Measurements from ENCODE around the gene ADAMTS6.

DNA sequence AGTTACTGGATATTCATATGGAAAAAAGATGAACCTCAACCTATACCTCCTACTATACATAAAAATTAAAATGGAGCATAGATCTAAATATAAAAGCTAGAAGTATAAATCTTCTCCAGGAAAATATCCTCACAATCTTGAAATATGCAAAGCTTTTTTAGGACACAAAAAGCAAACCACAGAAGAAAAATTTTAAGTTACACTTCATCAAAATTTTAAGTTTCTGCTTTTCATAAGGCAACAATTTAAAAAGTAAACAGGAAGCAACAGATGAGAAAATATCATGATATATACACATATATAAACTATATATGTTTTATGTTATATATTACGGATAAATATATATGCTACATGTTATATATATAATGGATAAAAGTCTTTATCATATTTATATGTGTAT, 157.5 kb downstream of the ADAMTS6 start:
- TF ChIP-seq, protein P1, sequence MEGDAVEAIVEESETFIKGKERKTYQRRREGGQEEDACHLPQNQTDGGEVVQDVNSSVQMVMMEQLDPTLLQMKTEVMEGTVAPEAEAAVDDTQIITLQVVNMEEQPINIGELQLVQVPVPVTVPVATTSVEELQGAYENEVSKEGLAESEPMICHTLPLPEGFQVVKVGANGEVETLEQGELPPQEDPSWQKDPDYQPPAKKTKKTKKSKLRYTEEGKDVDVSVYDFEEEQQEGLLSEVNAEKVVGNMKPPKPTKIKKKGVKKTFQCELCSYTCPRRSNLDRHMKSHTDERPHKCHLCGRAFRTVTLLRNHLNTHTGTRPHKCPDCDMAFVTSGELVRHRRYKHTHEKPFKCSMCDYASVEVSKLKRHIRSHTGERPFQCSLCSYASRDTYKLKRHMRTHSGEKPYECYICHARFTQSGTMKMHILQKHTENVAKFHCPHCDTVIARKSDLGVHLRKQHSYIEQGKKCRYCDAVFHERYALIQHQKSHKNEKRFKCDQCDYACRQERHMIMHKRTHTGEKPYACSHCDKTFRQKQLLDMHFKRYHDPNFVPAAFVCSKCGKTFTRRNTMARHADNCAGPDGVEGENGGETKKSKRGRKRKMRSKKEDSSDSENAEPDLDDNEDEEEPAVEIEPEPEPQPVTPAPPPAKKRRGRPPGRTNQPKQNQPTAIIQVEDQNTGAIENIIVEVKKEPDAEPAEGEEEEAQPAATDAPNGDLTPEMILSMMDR (tag by site-specific recombination; IDR thresholded peaks at IDR 0.05), result no peak
- TF ChIP-seq ZBTB17 (tag by site-specific recombination; IDR thresholded peaks at IDR 0.05) (no peak), ZNF416 (tag by site-specific recombination; IDR thresholded peaks at IDR 0.05) (no peak), KLF1 (tag by site-specific recombination; IDR thresholded peaks at IDR 0.05) (no peak), WT1 (tag by site-specific recombination; IDR thresholded peaks at IDR 0.05) (no peak), ZNF548 (tag by site-specific recombination; IDR thresholded peaks at IDR 0.05) (no peak), ZNF560 (tag by site-specific recombination; IDR thresholded peaks at IDR 0.05; ENCODE audit: borderline replicate concordance) (no peak), ZNF146 (tag by site-specific recombination; IDR thresholded peaks at IDR 0.05) (no peak), ZNF549 (tag by site-specific recombination; IDR thresholded peaks at IDR 0.05) (no peak), ZNF302 (tag by site-specific recombination; IDR thresholded peaks at IDR 0.05; ENCODE audit: low read depth) (no peak)
- TF ChIP-seq, protein P2, sequence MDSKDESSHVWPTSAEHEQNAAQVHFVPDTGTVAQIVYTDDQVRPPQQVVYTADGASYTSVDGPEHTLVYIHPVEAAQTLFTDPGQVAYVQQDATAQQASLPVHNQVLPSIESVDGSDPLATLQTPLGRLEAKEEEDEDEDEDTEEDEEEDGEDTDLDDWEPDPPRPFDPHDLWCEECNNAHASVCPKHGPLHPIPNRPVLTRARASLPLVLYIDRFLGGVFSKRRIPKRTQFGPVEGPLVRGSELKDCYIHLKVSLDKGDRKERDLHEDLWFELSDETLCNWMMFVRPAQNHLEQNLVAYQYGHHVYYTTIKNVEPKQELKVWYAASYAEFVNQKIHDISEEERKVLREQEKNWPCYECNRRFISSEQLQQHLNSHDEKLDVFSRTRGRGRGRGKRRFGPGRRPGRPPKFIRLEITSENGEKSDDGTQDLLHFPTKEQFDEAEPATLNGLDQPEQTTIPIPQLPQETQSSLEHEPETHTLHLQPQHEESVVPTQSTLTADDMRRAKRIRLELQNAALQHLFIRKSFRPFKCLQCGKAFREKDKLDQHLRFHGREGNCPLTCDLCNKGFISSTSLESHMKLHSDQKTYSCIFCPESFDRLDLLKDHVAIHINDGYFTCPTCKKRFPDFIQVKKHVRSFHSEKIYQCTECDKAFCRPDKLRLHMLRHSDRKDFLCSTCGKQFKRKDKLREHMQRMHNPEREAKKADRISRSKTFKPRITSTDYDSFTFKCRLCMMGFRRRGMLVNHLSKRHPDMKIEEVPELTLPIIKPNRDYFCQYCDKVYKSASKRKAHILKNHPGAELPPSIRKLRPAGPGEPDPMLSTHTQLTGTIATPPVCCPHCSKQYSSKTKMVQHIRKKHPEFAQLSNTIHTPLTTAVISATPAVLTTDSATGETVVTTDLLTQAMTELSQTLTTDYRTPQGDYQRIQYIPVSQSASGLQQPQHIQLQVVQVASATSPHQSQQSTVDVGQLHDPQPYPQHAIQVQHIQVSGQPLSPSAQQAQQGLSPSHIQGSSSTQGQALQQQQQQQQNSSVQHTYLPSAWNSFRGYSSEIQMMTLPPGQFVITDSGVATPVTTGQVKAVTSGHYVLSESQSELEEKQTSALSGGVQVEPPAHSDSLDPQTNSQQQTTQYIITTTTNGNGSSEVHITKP (tag by site-specific recombination; IDR thresholded peaks at IDR 0.05), result no peak
- TF ChIP-seq, protein P3, sequence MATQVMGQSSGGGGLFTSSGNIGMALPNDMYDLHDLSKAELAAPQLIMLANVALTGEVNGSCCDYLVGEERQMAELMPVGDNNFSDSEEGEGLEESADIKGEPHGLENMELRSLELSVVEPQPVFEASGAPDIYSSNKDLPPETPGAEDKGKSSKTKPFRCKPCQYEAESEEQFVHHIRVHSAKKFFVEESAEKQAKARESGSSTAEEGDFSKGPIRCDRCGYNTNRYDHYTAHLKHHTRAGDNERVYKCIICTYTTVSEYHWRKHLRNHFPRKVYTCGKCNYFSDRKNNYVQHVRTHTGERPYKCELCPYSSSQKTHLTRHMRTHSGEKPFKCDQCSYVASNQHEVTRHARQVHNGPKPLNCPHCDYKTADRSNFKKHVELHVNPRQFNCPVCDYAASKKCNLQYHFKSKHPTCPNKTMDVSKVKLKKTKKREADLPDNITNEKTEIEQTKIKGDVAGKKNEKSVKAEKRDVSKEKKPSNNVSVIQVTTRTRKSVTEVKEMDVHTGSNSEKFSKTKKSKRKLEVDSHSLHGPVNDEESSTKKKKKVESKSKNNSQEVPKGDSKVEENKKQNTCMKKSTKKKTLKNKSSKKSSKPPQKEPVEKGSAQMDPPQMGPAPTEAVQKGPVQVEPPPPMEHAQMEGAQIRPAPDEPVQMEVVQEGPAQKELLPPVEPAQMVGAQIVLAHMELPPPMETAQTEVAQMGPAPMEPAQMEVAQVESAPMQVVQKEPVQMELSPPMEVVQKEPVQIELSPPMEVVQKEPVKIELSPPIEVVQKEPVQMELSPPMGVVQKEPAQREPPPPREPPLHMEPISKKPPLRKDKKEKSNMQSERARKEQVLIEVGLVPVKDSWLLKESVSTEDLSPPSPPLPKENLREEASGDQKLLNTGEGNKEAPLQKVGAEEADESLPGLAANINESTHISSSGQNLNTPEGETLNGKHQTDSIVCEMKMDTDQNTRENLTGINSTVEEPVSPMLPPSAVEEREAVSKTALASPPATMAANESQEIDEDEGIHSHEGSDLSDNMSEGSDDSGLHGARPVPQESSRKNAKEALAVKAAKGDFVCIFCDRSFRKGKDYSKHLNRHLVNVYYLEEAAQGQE (tag by site-specific recombination; IDR thresholded peaks at IDR 0.05), result no peak
- TF ChIP-seq, protein P4, sequence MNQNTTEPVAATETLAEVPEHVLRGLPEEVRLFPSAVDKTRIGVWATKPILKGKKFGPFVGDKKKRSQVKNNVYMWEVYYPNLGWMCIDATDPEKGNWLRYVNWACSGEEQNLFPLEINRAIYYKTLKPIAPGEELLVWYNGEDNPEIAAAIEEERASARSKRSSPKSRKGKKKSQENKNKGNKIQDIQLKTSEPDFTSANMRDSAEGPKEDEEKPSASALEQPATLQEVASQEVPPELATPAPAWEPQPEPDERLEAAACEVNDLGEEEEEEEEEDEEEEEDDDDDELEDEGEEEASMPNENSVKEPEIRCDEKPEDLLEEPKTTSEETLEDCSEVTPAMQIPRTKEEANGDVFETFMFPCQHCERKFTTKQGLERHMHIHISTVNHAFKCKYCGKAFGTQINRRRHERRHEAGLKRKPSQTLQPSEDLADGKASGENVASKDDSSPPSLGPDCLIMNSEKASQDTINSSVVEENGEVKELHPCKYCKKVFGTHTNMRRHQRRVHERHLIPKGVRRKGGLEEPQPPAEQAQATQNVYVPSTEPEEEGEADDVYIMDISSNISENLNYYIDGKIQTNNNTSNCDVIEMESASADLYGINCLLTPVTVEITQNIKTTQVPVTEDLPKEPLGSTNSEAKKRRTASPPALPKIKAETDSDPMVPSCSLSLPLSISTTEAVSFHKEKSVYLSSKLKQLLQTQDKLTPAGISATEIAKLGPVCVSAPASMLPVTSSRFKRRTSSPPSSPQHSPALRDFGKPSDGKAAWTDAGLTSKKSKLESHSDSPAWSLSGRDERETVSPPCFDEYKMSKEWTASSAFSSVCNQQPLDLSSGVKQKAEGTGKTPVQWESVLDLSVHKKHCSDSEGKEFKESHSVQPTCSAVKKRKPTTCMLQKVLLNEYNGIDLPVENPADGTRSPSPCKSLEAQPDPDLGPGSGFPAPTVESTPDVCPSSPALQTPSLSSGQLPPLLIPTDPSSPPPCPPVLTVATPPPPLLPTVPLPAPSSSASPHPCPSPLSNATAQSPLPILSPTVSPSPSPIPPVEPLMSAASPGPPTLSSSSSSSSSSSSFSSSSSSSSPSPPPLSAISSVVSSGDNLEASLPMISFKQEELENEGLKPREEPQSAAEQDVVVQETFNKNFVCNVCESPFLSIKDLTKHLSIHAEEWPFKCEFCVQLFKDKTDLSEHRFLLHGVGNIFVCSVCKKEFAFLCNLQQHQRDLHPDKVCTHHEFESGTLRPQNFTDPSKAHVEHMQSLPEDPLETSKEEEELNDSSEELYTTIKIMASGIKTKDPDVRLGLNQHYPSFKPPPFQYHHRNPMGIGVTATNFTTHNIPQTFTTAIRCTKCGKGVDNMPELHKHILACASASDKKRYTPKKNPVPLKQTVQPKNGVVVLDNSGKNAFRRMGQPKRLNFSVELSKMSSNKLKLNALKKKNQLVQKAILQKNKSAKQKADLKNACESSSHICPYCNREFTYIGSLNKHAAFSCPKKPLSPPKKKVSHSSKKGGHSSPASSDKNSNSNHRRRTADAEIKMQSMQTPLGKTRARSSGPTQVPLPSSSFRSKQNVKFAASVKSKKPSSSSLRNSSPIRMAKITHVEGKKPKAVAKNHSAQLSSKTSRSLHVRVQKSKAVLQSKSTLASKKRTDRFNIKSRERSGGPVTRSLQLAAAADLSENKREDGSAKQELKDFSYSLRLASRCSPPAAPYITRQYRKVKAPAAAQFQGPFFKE (tag by site-specific recombination; IDR thresholded peaks at IDR 0.05; ENCODE audit: borderline replicate concordance), result no peak

All from HEK293 (cell line).